Endothelial cell of umbilical vein (primary cell): ENCODE results near the gene SPRED2. TPM values are rescaled to one million over a fixed set of nuclear protein-coding genes. Genes with fewer than 3 reads are reported as not detected.

Experiments used
- BruUV-seq: library from RNA; stranded (reverse); fragments of 400-500 nt; replicated peaks from 2 replicates; lab custom pipeline; 2021; lab: Mats Ljungman, UMichigan
- CTCF ChIA-PET: fragments of 300-600, 350-600 bp; sonication (Branson Sonifier 250); formaldehyde crosslinking; loops from one replicate; lab custom pipeline; 2021; ENCODE audit warnings: antibody characterized with exemption, inconsistent platforms; lab: Charles Lee
- POLR2A ChIA-PET: fragments of 300-600, 350-600 bp; sonication (Branson Sonifier 250); formaldehyde crosslinking; loops from one replicate; lab custom pipeline; 2021; ENCODE audit warnings: antibody characterized with exemption, inconsistent platforms; lab: Charles Lee
- DNase-seq: peaks from one replicate; pipeline ENCODE4 v3.0.0-alpha.2; 2011; ENCODE audit warnings: low read depth, low spot score
- FAIRE-seq: peaks from 2 replicates; lab custom pipeline; 2011; peaks lifted over from hg19 to GRCh38; lab: Jason Lieb, UNC
- H2AFZ ChIP-seq: 2 replicates; pipeline ENCODE4 v1.6.0; 2012; ENCODE audit warnings: low read depth, low read length, control low read depth, inconsistent platforms
- H3K27ac ChIP-seq: 2 replicates; pipeline ENCODE4 v1.5.1; 2011; ENCODE audit warnings: low read depth, mild to moderate bottlenecking, control low read depth, low read length, moderate library complexity; ENCODE audit not compliant: insufficient read depth
- H3K27me3 ChIP-seq, 2 experiments: 2 replicates each; pipeline versions ENCODE4 v1.6.0 to v1.6.1; 2011; ENCODE audit warnings: low read length in 2 of 2, mixed read lengths in 1 of 2; ENCODE audit not compliant: control insufficient read depth in 2 of 2, insufficient read depth in 2 of 2
- H3K36me3 ChIP-seq, 2 experiments: 2 replicates in 1 of 2; 3 replicates in 1 of 2; pipeline ENCODE4 v1.5.1; 2011; ENCODE audit warnings: low read length in 2 of 2, mild to moderate bottlenecking in 1 of 2, moderate library complexity in 1 of 2; ENCODE audit not compliant: control insufficient read depth in 2 of 2, insufficient read depth in 2 of 2; ENCODE audit errors: extremely low read depth in 1 of 2
- H3K4me1 ChIP-seq: 3 replicates; pipeline ENCODE4 v1.5.1; 2011; ENCODE audit warnings: mild to moderate bottlenecking, low read length; ENCODE audit not compliant: control insufficient read depth, insufficient read depth; ENCODE audit errors: extremely low read depth
- H3K4me2 ChIP-seq: 2 replicates; pipeline ENCODE4 v1.6.1; 2011; ENCODE audit warnings: low read length, control low read depth, mixed read lengths; ENCODE audit not compliant: insufficient read depth
- H3K4me3 ChIP-seq, 3 experiments: fragments of 200-600 bp in 1 of 3; sonication (generic), shearing (Covaris generic) in 1 of 3; replicated peaks in 1 of 3; 2 replicates each; pipeline ENCODE4 v1.5.1; 2011 to 2016; ENCODE audit warnings: control low read depth in 3 of 3, low read length in 3 of 3, mild to moderate bottlenecking in 2 of 3, inconsistent platforms in 1 of 3, low read depth in 1 of 3, moderate library complexity in 1 of 3; ENCODE audit not compliant: insufficient read depth in 1 of 3
- H3K79me2 ChIP-seq: 2 replicates; pipeline ENCODE4 v1.6.0; 2012; ENCODE audit warnings: low read length, inconsistent platforms; ENCODE audit not compliant: control insufficient read depth, insufficient read depth
- H3K9ac ChIP-seq: replicated peaks from 2 replicates; pipeline ENCODE3; 2011; ENCODE audit warnings: low read length, control low read depth; ENCODE audit not compliant: insufficient read depth; ENCODE audit errors: extremely low read depth
- H3K9me1 ChIP-seq: replicated peaks from 3 replicates; pipeline ENCODE4 v1.6.0; 2011; ENCODE audit warnings: mild to moderate bottlenecking, low read length; ENCODE audit not compliant: control insufficient read depth, insufficient read depth; ENCODE audit errors: extremely low read depth
- H3K9me3 ChIP-seq: replicated peaks from 2 replicates; pipeline ENCODE4 v1.5.1; 2012; ENCODE audit warnings: low read length, inconsistent platforms; ENCODE audit not compliant: control insufficient read depth, insufficient read depth
- H4K20me1 ChIP-seq: replicated peaks from 2 replicates; pipeline ENCODE3; 2011; ENCODE audit warnings: mild to moderate bottlenecking, low read length; ENCODE audit not compliant: control insufficient read depth, insufficient read depth; ENCODE audit errors: extremely low read depth
- CTCF ChIP-seq, 2 donors: IDR thresholded peaks; 1 replicate in 1 of 2; 2 replicates in 1 of 2; pipeline ENCODE4 v1.5.1; 2011; ENCODE audit warnings: low read length in 2 of 2, mild to moderate bottlenecking in 2 of 2, moderate library complexity in 2 of 2, control low read depth in 1 of 2, inconsistent platforms in 1 of 2, low read depth in 1 of 2; ENCODE audit not compliant: insufficient read depth in 1 of 2; ENCODE audit errors: extremely low read depth in 1 of 2
- EZH2 ChIP-seq: IDR thresholded peaks from 2 replicates; pipeline ENCODE4 v1.6.1; 2012; ENCODE audit warnings: borderline replicate concordance, low read depth, mild to moderate bottlenecking, moderate library complexity, low read length, inconsistent platforms; ENCODE audit not compliant: severe bottlenecking
- FOS ChIP-seq: IDR thresholded peaks from 2 replicates; pipeline ENCODE4 v1.6.1; 2011; ENCODE audit warnings: mild to moderate bottlenecking, low read length, moderate library complexity, borderline replicate concordance; ENCODE audit not compliant: insufficient read depth
- GATA2 ChIP-seq: IDR thresholded peaks from 2 replicates; pipeline ENCODE4 v1.7.0; 2011; ENCODE audit warnings: low read depth, mild to moderate bottlenecking, moderate library complexity, mixed read lengths, low read length; ENCODE audit not compliant: insufficient read length, insufficient read depth
- JUN ChIP-seq: IDR thresholded peaks from 2 replicates; pipeline ENCODE4 v1.6.1; 2011; ENCODE audit warnings: borderline replicate concordance, low read depth; ENCODE audit not compliant: insufficient read length, insufficient read depth
- MAX ChIP-seq: IDR thresholded peaks from 2 replicates; pipeline ENCODE4 v1.6.1; 2011; ENCODE audit not compliant: insufficient read depth, insufficient read length
- MYC ChIP-seq: IDR thresholded peaks from one replicate; pipeline ENCODE4 v1.6.1; 2011; ENCODE audit warnings: mild to moderate bottlenecking, low read depth, low read length
- POLR2A ChIP-seq: IDR thresholded peaks from 2 replicates; pipeline ENCODE4 v1.6.1; 2012; ENCODE audit warnings: low read depth, mild to moderate bottlenecking, control low read depth, low read length
- POLR2AphosphoS5 ChIP-seq: IDR thresholded peaks from 2 replicates; pipeline ENCODE4 v1.6.1; 2012; ENCODE audit warnings: low read depth, mild to moderate bottlenecking, control low read depth, low read length, moderate library complexity; ENCODE audit not compliant: insufficient read depth
- dilution Hi-C: fragments of 300-500 bp; cut with MboI; formaldehyde crosslinking; loops from one replicate; pipeline ENCODE4 v1.15.0; 2019; ENCODE audit warnings: low sequenced_read_pairs; ENCODE audit not compliant: extremely low pct_ligation_motif_present
- intact Hi-C: fragments of 100-400 bp; cut with micrococcal nuclease; formaldehyde crosslinking; loops from one replicate; pipeline ENCODE4 v1.10.0; 2022
- polyA plus RNA-seq, 4 experiments: library from polyadenylated mRNA; depleted of rRNA in 3 of 4; stranded (reverse) in 3 of 4; unstranded in 1 of 4; fragments of >200 nt; gene quantifications; 2 replicates each; pipeline versions ENCODE4 v1.2.1 to v1.2.3, GENCODE V29; 2011 to 2012; ENCODE audit warnings: missing spikeins in 1 of 4
- total RNA-seq: library from RNA; stranded (reverse); gene quantifications from 2 replicates; pipeline ENCODE4 v1.2.3, GENCODE V29; 2021

The SPRED2 gene
- total and polyA plus RNA-seq, 2 donors (not counting 3 experiments of a cell fraction or from before 2014, with no cell fraction given) = 3.6 to 9.6 TPM

DNA sequence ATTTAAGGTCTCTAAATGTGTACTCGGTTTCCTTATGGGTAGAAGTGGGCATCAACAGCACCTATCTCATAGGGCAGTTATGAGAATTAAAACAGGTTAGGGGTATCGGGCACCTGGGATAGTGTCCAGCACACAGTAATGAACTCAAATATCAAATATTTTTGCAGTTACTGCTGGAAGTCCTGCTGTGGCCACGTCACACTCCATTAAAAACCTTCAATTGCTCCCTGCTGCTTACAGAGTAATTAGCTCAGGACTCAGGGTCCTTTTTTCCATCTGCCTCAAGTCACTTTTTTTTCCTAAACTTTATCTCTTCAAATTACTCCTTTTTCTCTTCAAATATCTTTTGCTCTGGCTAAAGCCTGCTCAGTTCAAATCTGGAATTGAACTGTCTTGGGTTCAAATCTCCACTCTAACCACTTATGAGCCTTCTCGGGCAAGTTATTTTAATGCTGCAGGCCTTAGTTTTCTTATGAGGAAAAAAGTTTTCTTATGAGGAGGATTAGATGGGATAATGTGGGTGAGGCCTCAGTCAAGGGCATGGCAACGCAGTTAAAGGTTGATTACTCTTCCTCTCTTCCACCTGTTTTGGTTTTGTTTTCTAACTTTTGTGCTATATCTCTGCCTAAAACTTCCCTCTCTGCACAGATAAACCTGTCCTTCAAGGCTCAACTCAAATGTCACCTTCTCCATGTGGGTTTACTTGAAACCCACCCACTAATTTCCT lies 36.6 kb downstream of the SPRED2 start:
- Histone ChIP-seq H3K27ac (no peak overlapping the region), H3K27me3 (peaks cover 28 to 53% of the 10 kb centered on the region in 2 experiments), H2AFZ (no peak overlapping the region), H3K9ac (no peak overlapping the region), H3K4me3 (no peak overlapping the region), H3K79me2 (no peaks in the 10 kb centered on the region), H3K4me2 (no peak overlapping the region), H3K4me1 (no peaks in the 10 kb centered on the region), H4K20me1 (peaks cover 6% of the 10 kb centered on the region), H3K36me3 (no peaks in the 10 kb centered on the region), H3K9me1 (no peaks in the 10 kb centered on the region), H3K9me3 (no peaks in the 10 kb centered on the region)
- FAIRE-seq (no peak), DNase-seq (no peak)
- TF ChIP-seq FOS = no peak
- no peak for TF ChIP-seq JUN
- no peak for TF ChIP-seq MYC
- no peak for TF ChIP-seq POLR2AphosphoS5
- TF ChIP-seq MAX = no peak
- TF ChIP-seq POLR2A = no peak
- TF ChIP-seq CTCF (IDR thresholded peaks at IDR 0.05; ENCODE audit: extremely low read depth in 1 of 2, insufficient read depth in 1 of 2, low read depth in 1 of 2, low read length in 2 of 2) = no peak
- no peak for TF ChIP-seq EZH2
- no peak for TF ChIP-seq GATA2
- intact Hi-C loops (no loop called here), dilution Hi-C loops (no loop called here)
- no TSS peak for BruUV-seq
- POLR2A ChIA-PET = no interaction called here
- CTCF ChIA-PET = no interaction called here
